HepG2 (cell line): ENCODE results near the gene SMG5. TPM values are rescaled to one million over a fixed set of nuclear protein-coding genes. Genes with fewer than 3 reads are reported as not detected.

Experiments
- ARID2 ChIP-seq: sonication (generic); formaldehyde crosslinking; IDR thresholded peaks from 2 replicates; pipeline ENCODE4 v1.8.1; 2022; ENCODE audit warnings: mild to moderate bottlenecking, missing genetic modification reagents, borderline replicate concordance
- ATF7 ChIP-seq, 2 experiments: fragments of 450-650 bp in 1 of 2; sonication (generic) in 1 of 2; formaldehyde crosslinking in 1 of 2; IDR thresholded peaks; 2 replicates each; pipeline versions ENCODE4 v1.4.0 to v1.6.1; 2016 to 2020; ENCODE audit warnings: antibody characterized with exemption in 1 of 2, mild to moderate bottlenecking in 1 of 2, missing genetic modification reagents in 1 of 2
- CCDC6 ChIP-seq: sonication (generic); formaldehyde crosslinking; IDR thresholded peaks from 2 replicates; pipeline ENCODE4 v1.8.1; 2022; ENCODE audit warnings: mild to moderate bottlenecking, missing genetic modification reagents, moderate library complexity
- GPBP1L1 ChIP-seq: sonication (generic); formaldehyde crosslinking; IDR thresholded peaks from 2 replicates; pipeline ENCODE4 v1.5.0; 2020; ENCODE audit warnings: mild to moderate bottlenecking, missing genetic modification reagents
- HNRNPK ChIP-seq: fragments of 200-400 bp; formaldehyde crosslinking; IDR thresholded peaks from 2 replicates; pipeline ENCODE4 v1.6.1; 2018; ENCODE audit warnings: low read length, low read depth, moderate library complexity, mild to moderate bottlenecking; ENCODE audit not compliant: poor library complexity, severe bottlenecking
- HNRNPLL ChIP-seq: fragments of 200-400 bp; formaldehyde crosslinking; IDR thresholded peaks from 2 replicates; pipeline ENCODE4 v1.6.1; 2017; ENCODE audit warnings: mild to moderate bottlenecking, low read depth, low read length; ENCODE audit not compliant: poor library complexity, severe bottlenecking
- JUND ChIP-seq: sonication (generic); formaldehyde crosslinking; IDR thresholded peaks from 2 replicates; pipeline ENCODE4 v1.8.0; 2022; ENCODE audit warnings: mild to moderate bottlenecking, missing genetic modification reagents
- MED13 ChIP-seq: sonication (generic); formaldehyde crosslinking; IDR thresholded peaks from 2 replicates; pipeline ENCODE4 v1.5.0; 2020; ENCODE audit warnings: missing genetic modification reagents
- MLX ChIP-seq: IDR thresholded peaks from 2 replicates; pipeline ENCODE4 v1.6.1; 2016
- NFKBIZ ChIP-seq: IDR thresholded peaks from 2 replicates; pipeline ENCODE4 v1.6.1; 2018; ENCODE audit warnings: missing genetic modification reagents, missing compliant biosample characterization
- POGZ ChIP-seq: sonication (generic); formaldehyde crosslinking; IDR thresholded peaks from 2 replicates; pipeline ENCODE4 v1.4.0; 2020; ENCODE audit warnings: mild to moderate bottlenecking, missing genetic modification reagents
- RFX1 ChIP-seq: fragments of 450-650 bp; IDR thresholded peaks from 2 replicates; pipeline ENCODE4 v1.6.1; 2017
- TCF7 ChIP-seq: sonication (generic); IDR thresholded peaks from 2 replicates; pipeline ENCODE4 v1.6.1; 2016; ENCODE audit warnings: antibody characterized with exemption, low read depth
- TRIM24 ChIP-seq: sonication (generic); formaldehyde crosslinking; IDR thresholded peaks from 2 replicates; pipeline ENCODE4 v1.8.0; 2022; ENCODE audit warnings: mild to moderate bottlenecking, missing genetic modification reagents
- ZFP41 ChIP-seq: sonication (generic); formaldehyde crosslinking; IDR thresholded peaks from 2 replicates; pipeline ENCODE4 v1.4.0; 2020; ENCODE audit warnings: mild to moderate bottlenecking, missing genetic modification reagents, borderline replicate concordance
- ZFP91 ChIP-seq: sonication (generic); formaldehyde crosslinking; IDR thresholded peaks from 2 replicates; pipeline ENCODE4 v1.9.0; 2022; ENCODE audit warnings: missing genetic modification reagents, mild to moderate bottlenecking, borderline replicate concordance
- ZNF10 ChIP-seq: sonication (generic); formaldehyde crosslinking; IDR thresholded peaks from 2 replicates; pipeline ENCODE4 v1.4.0; 2020; ENCODE audit warnings: mild to moderate bottlenecking, low read depth, missing genetic modification reagents, borderline replicate concordance
- ZNF264 ChIP-seq: sonication (generic); formaldehyde crosslinking; IDR thresholded peaks from 2 replicates; pipeline ENCODE4 v1.4.0; 2020; ENCODE audit warnings: missing genetic modification reagents
- ZNF382 ChIP-seq: sonication (generic); formaldehyde crosslinking; IDR thresholded peaks from 2 replicates; pipeline ENCODE4 v1.5.0; 2020; ENCODE audit warnings: missing genetic modification reagents, mild to moderate bottlenecking, borderline replicate concordance
- ZNF513 ChIP-seq: sonication (generic); formaldehyde crosslinking; conservative IDR thresholded peaks from 2 replicates; pipeline ENCODE4 v1.5.0; 2020; ENCODE audit warnings: missing genetic modification reagents
- ZNF572 ChIP-seq: sonication (generic); formaldehyde crosslinking; IDR thresholded peaks from 2 replicates; pipeline ENCODE4 v1.5.1; 2020; ENCODE audit warnings: mild to moderate bottlenecking, missing genetic modification reagents
- ZNF747 ChIP-seq: sonication (generic); formaldehyde crosslinking; IDR thresholded peaks from 2 replicates; pipeline ENCODE4 v1.8.1; 2023; ENCODE audit warnings: missing genetic modification reagents, mild to moderate bottlenecking, borderline replicate concordance
- ZNF776 ChIP-seq: sonication (generic); formaldehyde crosslinking; IDR thresholded peaks from 2 replicates; pipeline ENCODE4 v1.4.0; 2020; ENCODE audit warnings: mild to moderate bottlenecking, missing genetic modification reagents
- ZNF792 ChIP-seq: IDR thresholded peaks from 2 replicates; pipeline ENCODE4 v1.6.1; 2016
- ZSCAN22 ChIP-seq: sonication (generic); formaldehyde crosslinking; IDR thresholded peaks from 2 replicates; pipeline ENCODE4 v1.4.0; 2020; ENCODE audit warnings: mild to moderate bottlenecking, missing genetic modification reagents
- ZSCAN30 ChIP-seq: sonication (generic); formaldehyde crosslinking; IDR thresholded peaks from 2 replicates; pipeline ENCODE4 v1.5.0; 2020; ENCODE audit warnings: mild to moderate bottlenecking, missing genetic modification reagents
- ZSCAN9 ChIP-seq: IDR thresholded peaks from 2 replicates; pipeline ENCODE4 v1.6.1; 2016; ENCODE audit warnings: borderline replicate concordance
- polyA plus RNA-seq, 8 experiments: library from polyadenylated mRNA; depleted of rRNA in 3 of 8; stranded (reverse) in 7 of 8; unstranded in 1 of 8; fragments of >200 nt; fragmentation: Illumina TruSeq in 4 of 8; extraction: Trizol in 4 of 8; gene quantifications; 2 replicates each; pipeline versions ENCODE4 v1.2.1 to v1.2.3, GENCODE V29; 2011 to 2016; ENCODE audit warnings: low read depth in 4 of 8, missing spikeins in 1 of 8, mixed read lengths in 1 of 8; ENCODE audit not compliant: insufficient read depth in 1 of 8
- total RNA-seq, 5 experiments: library from RNA; depleted of rRNA; stranded (reverse); fragments of >200 nt; fragmentation: Illumina TruSeq; extraction: Trizol; gene quantifications; 2 replicates each; pipeline ENCODE4 v1.2.3, GENCODE V29; 2016; ENCODE audit warnings: low read depth in 1 of 5

SMG5 gene
- total and polyA plus RNA-seq, 2 of the 13 experiments (the other 11 are each of a cell fraction or from before 2014, with no cell fraction given): 50.5 to 84.0 TPM

GRCh38 chr1:156247460-156248322 is 34.9 kb downstream of the SMG5 start, which contains the start of gene PAQR6 (continued):
- TF ChIP-seq POGZ (no peak), ZNF776 (CRISPR knock-in tag) (no peak), JUND (CRISPR knock-in tag) (no peak), ARID2 (CRISPR knock-in tag) (0 out of 2 replicates have a peak, but pooled peaks have one; percentile 55), ZNF10 (CRISPR knock-in tag) (no peak), ZNF513 (no peak), TCF7 (no peak), ZSCAN30 (CRISPR knock-in tag) (no peak), ZNF264 (CRISPR knock-in tag) (no peak), NFKBIZ (CRISPR knock-in tag) (no peak), ZNF572 (CRISPR knock-in tag) (no peak), ATF7 (IDR thresholded peaks at IDR 0.05) (no peak), ATF7 (CRISPR knock-in tag; IDR thresholded peaks at IDR 0.05) (no peak), MED13 (CRISPR knock-in tag) (no peak), HNRNPK (no peak), ZNF747 (CRISPR knock-in tag) (no peak), MLX (CRISPR knock-in tag) (no peak), GPBP1L1 (CRISPR knock-in tag) (no peak), ZSCAN22 (CRISPR knock-in tag) (no peak), RFX1 (no peak), HNRNPLL (no peak), ZFP91 (CRISPR knock-in tag) (peak; percentile 49; the same call in 1 of the 2 replicates), TRIM24 (CRISPR knock-in tag) (no peak), CCDC6 (no peak), ZSCAN9 (CRISPR knock-in tag) (no peak), ZNF382 (no peak), ZFP41 (no peak), ZNF792 (CRISPR knock-in tag) (no peak)
